Measurements from ENCODE around the gene NFIB. TPM values are rescaled to one million over a fixed set of nuclear protein-coding genes. Genes with fewer than 3 reads are reported as not detected.

Gene NFIB
- polyA plus RNA-seq, 3 donors = 6.1 to 32.3 (median 16.8) TPM

GRCh38 chr9:14296495-14297113, 17.3 kb downstream of the NFIB start:
- 52 to 72% (median 61%) methylated on average over 7 of the region's 7 CpGs for WGBS, 3 donors
- H3K27ac ChIP-seq (ENCODE audit: low read depth, low read length) = no peak overlapping the region

- no peak overlapping the region for H3K27ac ChIP-seq (ENCODE audit: low read depth, low read length)
- WGBS, 3 donors = 32 to 87% (median 76%) methylated on average over 8 of the region's 8 CpGs
Observed at GRCh38 chr9:14294659-14295058, 19.3 kb downstream of the NFIB start.

GRCh38 chr9:14293801-14294200, 20.1 kb downstream of the NFIB start:
- 39 to 59% (median 52%) methylated on average over 3 of the region's 3 CpGs for WGBS, 3 donors
- H3K27ac ChIP-seq (ENCODE audit: low read depth, low read length) = no peak overlapping the region

- WGBS, 3 donors = 31 to 89% (median 55%) methylated on average over 3 of the region's 3 CpGs
- no peak overlapping the region for H3K27ac ChIP-seq (ENCODE audit: low read depth, low read length)
Observed at GRCh38 chr9:14292181-14292739, 21.7 kb downstream of the NFIB start.

- no peak overlapping the region for H3K27ac ChIP-seq (ENCODE audit: low read depth, low read length)
- 64 to 91% (median 74%) methylated on average over 3 of the region's 3 CpGs for WGBS, 3 donors
Observed at GRCh38 chr9:14289916-14290315, 24.0 kb downstream of the NFIB start.

GRCh38 chr9:14288433-14288832, 25.5 kb downstream of the NFIB start:
- no peak overlapping the region for H3K27ac ChIP-seq (ENCODE audit: low read depth, low read length)
- 44 to 72% (median 59%) methylated on average over 4 of the region's 4 CpGs for WGBS, 3 donors

- no peak overlapping the region for H3K27ac ChIP-seq (ENCODE audit: low read depth, low read length)
- WGBS, 3 donors = 86 to 100% (median 91%) methylated on average over 1 of the region's 1 CpG
Observed at GRCh38 chr9:14286121-14286520, 27.8 kb downstream of the NFIB start.

GRCh38 chr9:14283276-14283675, 30.7 kb downstream of the NFIB start:
- no peak overlapping the region for H3K27ac ChIP-seq (ENCODE audit: low read depth, low read length)
- WGBS, 3 donors = 49 to 57% (median 52%) methylated on average over 1 of the region's 1 CpG

GRCh38 chr9:14281876-14282275, 32.1 kb downstream of the NFIB start:
- no peak overlapping the region for H3K27ac ChIP-seq (ENCODE audit: low read depth, low read length)

- 2 to 69% (median 9%) methylated on average over 1 of the region's 1 CpG for WGBS, 3 donors
- no peak overlapping the region for H3K27ac ChIP-seq (ENCODE audit: low read depth, low read length)
Observed at GRCh38 chr9:14281136-14281795, 32.7 kb downstream of the NFIB start.

- no peak overlapping the region for H3K27ac ChIP-seq (ENCODE audit: low read depth, low read length)
- 91 to 95% (median 95%) methylated on average over 3 of the region's 3 CpGs for WGBS, 3 donors
Observed at GRCh38 chr9:14279671-14280070, 34.3 kb downstream of the NFIB start.

GRCh38 chr9:14278291-14278721, 35.6 kb downstream of the NFIB start:
- WGBS, 3 donors = 72 to 88% (median 88%) methylated on average over 5 of the region's 5 CpGs
- no peak overlapping the region for H3K27ac ChIP-seq (ENCODE audit: low read depth, low read length)

- 79 to 81% (median 80%) methylated on average over 3 of the region's 3 CpGs for WGBS, 3 donors
- no peak overlapping the region for H3K27ac ChIP-seq (ENCODE audit: low read depth, low read length)
Observed at GRCh38 chr9:14277761-14278160, 36.2 kb downstream of the NFIB start.

- 38 to 50% (median 41%) methylated on average over 8 of the region's 8 CpGs for WGBS, 3 donors
- H3K27ac ChIP-seq (ENCODE audit: low read depth, low read length) = no peak overlapping the region
Observed at GRCh38 chr9:14277244-14277643, 36.7 kb downstream of the NFIB start.

GRCh38 chr9:14275331-14275730, 38.6 kb downstream of the NFIB start:
- WGBS, 3 donors = 65 to 85% (median 82%) methylated on average over 5 of the region's 5 CpGs
- H3K27ac ChIP-seq (ENCODE audit: low read depth, low read length) = no peak overlapping the region

GRCh38 chr9:14273696-14274121, 40.2 kb downstream of the NFIB start:
- H3K27ac ChIP-seq (ENCODE audit: low read depth, low read length) = no peak overlapping the region
- 7 to 43% (median 11%) methylated on average over 4 of the region's 4 CpGs for WGBS, 3 donors

GRCh38 chr9:14272927-14273528, 40.9 kb downstream of the NFIB start:
- no peak overlapping the region for H3K27ac ChIP-seq (ENCODE audit: low read depth, low read length)
- 21 to 43% (median 29%) methylated on average over 7 of the region's 7 CpGs for WGBS, 3 donors

GRCh38 chr9:14271093-14271673, 42.8 kb downstream of the NFIB start:
- no peak overlapping the region for H3K27ac ChIP-seq (ENCODE audit: low read depth, low read length)

More at GRCh38 chr9:14271093-14271673, 42.8 kb downstream of the NFIB start:
- 24 to 26% (median 24%) methylated on average over 7 of the region's 7 CpGs for WGBS, 3 donors
